ENCODE results near the gene PRC1.

Gene PRC1

GRCh38 chr15:90955624-90956273 is 38.6 kb downstream of the PRC1 start:
- DNase-seq (ENCODE audit: low read depth) = no peak

GRCh38 chr15:90954712-90955623 is 39.4 kb downstream of the PRC1 start, which contains the start of gene RCCD1:
Gene RCCD1, plus strand, starts transcription at chr15:90954884. Its CDS starts 1,851 bp downstream, at chr15:90956735.
- peak; percentile 92 for DNase-seq (ENCODE audit: low read depth)

GRCh38 chr15:90953947-90954711 is 40.2 kb downstream of the PRC1 start:
- DNase-seq (ENCODE audit: low read depth) = no peak

- no peak for DNase-seq (ENCODE audit: low read depth)
Observed at GRCh38 chr15:90952901-90953677, 41.2 kb downstream of the PRC1 start.

GRCh38 chr15:90950676-90951075 is 43.7 kb downstream of the PRC1 start:
- DNase-seq (ENCODE audit: low read depth) = no peak

- DNase-seq (ENCODE audit: low read depth) = no peak
Observed at GRCh38 chr15:90949979-90950675, 44.2 kb downstream of the PRC1 start.

- no peak for DNase-seq (ENCODE audit: low read depth)
Observed at GRCh38 chr15:90948506-90948905, 45.8 kb downstream of the PRC1 start.

GRCh38 chr15:90947577-90948357 is 46.6 kb downstream of the PRC1 start:
- DNase-seq (ENCODE audit: low read depth) = no peak

- DNase-seq (ENCODE audit: low read depth) = no peak
Observed at GRCh38 chr15:90946941-90947576, 47.3 kb downstream of the PRC1 start.

- DNase-seq (ENCODE audit: low read depth) = no peak
Observed at GRCh38 chr15:90946538-90946937, 47.8 kb downstream of the PRC1 start.

- DNase-seq (ENCODE audit: low read depth) = no peak
Observed at GRCh38 chr15:90945091-90945490, 49.2 kb downstream of the PRC1 start.

- DNase-seq (ENCODE audit: low read depth) = no peak
Observed at GRCh38 chr15:90942354-90943120, 51.8 kb downstream of the PRC1 start.

- DNase-seq (ENCODE audit: low read depth) = no peak
Observed at GRCh38 chr15:90941038-90941437, 53.3 kb downstream of the PRC1 start.

- no peak for DNase-seq (ENCODE audit: low read depth)
Observed at GRCh38 chr15:90939756-90940155, 54.6 kb downstream of the PRC1 start.

GRCh38 chr15:90938261-90938660 is 56.1 kb downstream of the PRC1 start:
- DNase-seq (ENCODE audit: low read depth) = no peak

GRCh38 chr15:90936823-90937222 is 57.5 kb downstream of the PRC1 start:
- no peak for DNase-seq (ENCODE audit: low read depth)

GRCh38 chr15:90934949-90935751 is 59.2 kb downstream of the PRC1 start, which contains the start of gene UNC45A:
Gene UNC45A, plus strand, starts transcription at chr15:90935285. Its CDS starts 40 bp downstream, at chr15:90935325.
- peak; percentile 90 for DNase-seq (ENCODE audit: low read depth)
